Mesenchymal stem cell (in vitro differentiated cells and primary cell): Measurements from ENCODE around the gene EVA1C.
"Not testable (repeated sequence)": the region's sequence is repeated elsewhere in the genome, so short reads cannot be mapped to it uniquely, and the experiment has no call there.

ENCODE experiments used
- DNase-seq: peaks from one replicate; pipeline ENCODE4 v3.0.0-alpha.2; 2013
- H2AFZ ChIP-seq: one replicate; pipeline ENCODE4 v1.6.1; 2013; ENCODE audit warnings: low read depth, mild to moderate bottlenecking, control low read depth, inconsistent platforms, low read length, moderate library complexity
- H2AK5ac ChIP-seq: 2 replicates; pipeline ENCODE4 v1.6.1; 2013; ENCODE audit warnings: low read length, moderate library complexity, mild to moderate bottlenecking, inconsistent platforms; ENCODE audit not compliant: severe bottlenecking
- H2BK120ac ChIP-seq: one replicate; pipeline ENCODE4 v1.6.1; 2013; ENCODE audit warnings: low read depth, mild to moderate bottlenecking, inconsistent platforms, low read length, moderate library complexity
- H2BK12ac ChIP-seq, 2 experiments: one replicate each; pipeline ENCODE4 v1.6.1; 2013; ENCODE audit warnings: inconsistent platforms in 2 of 2, low read length in 2 of 2, mild to moderate bottlenecking in 2 of 2, moderate library complexity in 2 of 2, control low read depth in 1 of 2
- H2BK15ac ChIP-seq: one replicate; pipeline ENCODE4 v1.6.1; 2013; ENCODE audit warnings: mild to moderate bottlenecking, low read depth, inconsistent platforms; ENCODE audit not compliant: poor library complexity, severe bottlenecking
- H2BK5ac ChIP-seq: 2 replicates; pipeline ENCODE4 v1.6.1; 2013; ENCODE audit warnings: low read depth, mild to moderate bottlenecking, low read length, control low read depth, inconsistent platforms; ENCODE audit not compliant: poor library complexity, severe bottlenecking
- H3K14ac ChIP-seq, 2 experiments: one replicate each; pipeline ENCODE4 v1.6.1; 2013; ENCODE audit warnings: inconsistent platforms in 2 of 2, low read length in 2 of 2, control low read depth in 1 of 2, mild to moderate bottlenecking in 1 of 2, moderate library complexity in 1 of 2
- H3K18ac ChIP-seq, 2 experiments: one replicate each; pipeline ENCODE4 v1.6.1; 2013; ENCODE audit warnings: inconsistent platforms in 2 of 2, low read length in 2 of 2, control low read depth in 1 of 2, low read depth in 1 of 2, mild to moderate bottlenecking in 1 of 2
- H3K23ac ChIP-seq, 2 experiments: one replicate each; pipeline ENCODE4 v1.6.1; 2013; ENCODE audit warnings: inconsistent platforms in 2 of 2, low read length in 2 of 2, mild to moderate bottlenecking in 2 of 2, moderate library complexity in 2 of 2, control low read depth in 1 of 2
- H3K27ac ChIP-seq: 2 replicates; pipeline ENCODE4 v1.5.1; 2013; ENCODE audit warnings: mild to moderate bottlenecking, moderate library complexity, low read length, control low read depth, inconsistent platforms; ENCODE audit not compliant: poor library complexity, severe bottlenecking
- H3K27me3 ChIP-seq, 2 experiments: 2 replicates each; pipeline versions ENCODE4 v1.6.1 to v1.7.0; 2013; ENCODE audit warnings: low read length in 2 of 2, mild to moderate bottlenecking in 2 of 2, moderate library complexity in 2 of 2, control low read depth in 1 of 2, inconsistent platforms in 1 of 2; ENCODE audit not compliant: control insufficient read depth in 1 of 2, insufficient read depth in 1 of 2
- H3K36me3 ChIP-seq, 2 experiments: 2 replicates each; pipeline versions ENCODE4 v1.6.1 to v1.7.0; 2013; ENCODE audit warnings: low read length in 2 of 2, control low read depth in 1 of 2, inconsistent platforms in 1 of 2, low read depth in 1 of 2, mild to moderate bottlenecking in 1 of 2; ENCODE audit not compliant: insufficient read depth in 2 of 2, control insufficient read depth in 1 of 2
- H3K4ac ChIP-seq, 2 experiments: one replicate each; pipeline ENCODE4 v1.6.1; 2013; ENCODE audit warnings: inconsistent platforms in 2 of 2, low read length in 2 of 2, mild to moderate bottlenecking in 2 of 2, moderate library complexity in 2 of 2, control low read depth in 1 of 2, low read depth in 1 of 2
- H3K4me1 ChIP-seq: 2 replicates; pipeline ENCODE4 v1.6.1; 2013; ENCODE audit warnings: low read depth, low read length, control low read depth; ENCODE audit not compliant: control insufficient read depth, insufficient read depth
- H3K4me2 ChIP-seq: 2 replicates; pipeline ENCODE4 v1.6.1; 2013; ENCODE audit warnings: low read length, mild to moderate bottlenecking, inconsistent platforms; ENCODE audit not compliant: poor library complexity, severe bottlenecking
- H3K4me3 ChIP-seq, 2 experiments: 2 replicates each; pipeline versions ENCODE4 v1.5.1 to v1.7.0; 2013; ENCODE audit warnings: low read length in 2 of 2, mild to moderate bottlenecking in 2 of 2, control low read depth in 1 of 2, low read depth in 1 of 2; ENCODE audit not compliant: insufficient read depth in 1 of 2
- H3K79me1 ChIP-seq: replicated peaks from 2 replicates; pipeline ENCODE4 v1.6.1; 2013; ENCODE audit warnings: mild to moderate bottlenecking, control low read depth, low read length, inconsistent platforms; ENCODE audit not compliant: poor library complexity, severe bottlenecking
- H3K9ac ChIP-seq: 2 replicates; pipeline ENCODE4 v1.7.0; 2013; ENCODE audit warnings: mild to moderate bottlenecking, low read length, moderate library complexity
- H3K9me3 ChIP-seq: 2 replicates; pipeline ENCODE4 v1.7.0; 2013; ENCODE audit warnings: mild to moderate bottlenecking, low read length; ENCODE audit not compliant: control insufficient read depth
- H4K8ac ChIP-seq: one replicate; pipeline ENCODE4 v1.6.1; 2013; ENCODE audit warnings: inconsistent platforms, mild to moderate bottlenecking, low read length, moderate library complexity
- H4K91ac ChIP-seq: one replicate; pipeline ENCODE4 v1.6.1; 2013; ENCODE audit warnings: mild to moderate bottlenecking, low read length, inconsistent platforms
- WGBS: methylation state at CpG from one replicate; pipeline ENCODE4 v1.1.7; 2013; ENCODE audit warnings: mixed read lengths; 5-methylcytosine and 5-hydroxymethylcytosine counted together

EVA1C gene

GRCh38 chr21:32506411-32506965 is 94.0 kb downstream of the EVA1C start:
- H3K27me3 ChIP-seq, H3K4me3 ChIP-seq, H2BK15ac ChIP-seq, H4K91ac ChIP-seq, H2AFZ ChIP-seq, H3K4ac ChIP-seq, H3K18ac ChIP-seq, H4K8ac ChIP-seq, H2BK5ac ChIP-seq, H3K23ac ChIP-seq, H3K4me2 ChIP-seq, H3K27ac ChIP-seq, H3K9ac ChIP-seq, H2BK120ac ChIP-seq, DNase-seq, H3K79me1 ChIP-seq, H3K14ac ChIP-seq, H2BK12ac ChIP-seq, H3K4me1 ChIP-seq, H2AK5ac ChIP-seq, H3K9me3 ChIP-seq: not testable (repeated sequence)
- WGBS = 67% methylated on average over 6 of the region's 7 CpGs
- H3K36me3 ChIP-seq = peaks cover 0 to 56% of the 10 kb centered on the region in 2 experiments

- no peak overlapping the region for H2BK12ac ChIP-seq
- WGBS = 80% methylated on average over 16 of the region's 16 CpGs
- H2BK120ac ChIP-seq = no peak overlapping the region
- no peak overlapping the region for H2AFZ ChIP-seq
- H3K9me3 ChIP-seq = no peaks in the 10 kb centered on the region
- H3K27me3 ChIP-seq = no peaks in the 10 kb centered on the region
- no peaks in the 10 kb centered on the region for H3K4me1 ChIP-seq
- H3K4ac ChIP-seq = no peak overlapping the region
- H3K18ac ChIP-seq = no peak overlapping the region
- H4K8ac ChIP-seq = no peak overlapping the region
- no peak overlapping the region for H3K4me2 ChIP-seq
- no peak overlapping the region for H3K27ac ChIP-seq
- H3K4me3 ChIP-seq = no peak overlapping the region
- no peaks in the 10 kb centered on the region for H3K79me1 ChIP-seq
- no peak overlapping the region for H2BK15ac ChIP-seq
- no peak overlapping the region for H2BK5ac ChIP-seq
- H3K23ac ChIP-seq = no peak overlapping the region
- no peak overlapping the region for H3K14ac ChIP-seq
- H3K9ac ChIP-seq = no peak overlapping the region
- no peak for DNase-seq
- H3K36me3 ChIP-seq = peaks cover 0 to 61% of the 10 kb centered on the region in 2 experiments
- H4K91ac ChIP-seq = no peak overlapping the region
- H2AK5ac ChIP-seq = no peak overlapping the region
These were observed 94.9 kb downstream of the EVA1C start for GRCh38 chr21:32507342-32507919.

- H3K36me3 ChIP-seq = peaks cover 0 to 59% of the 10 kb centered on the region in 2 experiments
- H4K91ac ChIP-seq, H3K9ac ChIP-seq, H3K14ac ChIP-seq, H3K18ac ChIP-seq, H2AK5ac ChIP-seq, H2BK5ac ChIP-seq, H3K27me3 ChIP-seq, H4K8ac ChIP-seq, H3K79me1 ChIP-seq, H2BK15ac ChIP-seq, H3K9me3 ChIP-seq, DNase-seq, H3K23ac ChIP-seq, H3K4me3 ChIP-seq, H2BK120ac ChIP-seq, H3K4ac ChIP-seq, H2AFZ ChIP-seq, H3K27ac ChIP-seq, H2BK12ac ChIP-seq, H3K4me1 ChIP-seq, H3K4me2 ChIP-seq: not testable (repeated sequence)
- WGBS = 63% methylated on average over 4 of the region's 4 CpGs
These were observed 95.5 kb downstream of the EVA1C start for GRCh38 chr21:32508036-32508435.

GRCh38 chr21:32508558-32508957 is 96.1 kb downstream of the EVA1C start:
- no peak overlapping the region for H3K18ac ChIP-seq
- no peak overlapping the region for H3K4me3 ChIP-seq
- no peaks in the 10 kb centered on the region for H3K79me1 ChIP-seq
- H3K4ac ChIP-seq = no peak overlapping the region
- no peak overlapping the region for H2BK5ac ChIP-seq
- no peaks in the 10 kb centered on the region for H3K4me1 ChIP-seq
- no peak overlapping the region for H4K91ac ChIP-seq
- no peak overlapping the region for H3K27ac ChIP-seq
- no peak overlapping the region for H2BK15ac ChIP-seq
- H2BK120ac ChIP-seq = no peak overlapping the region
- H3K36me3 ChIP-seq = peaks cover 0 to 57% of the 10 kb centered on the region in 2 experiments
- no peak overlapping the region for H2AFZ ChIP-seq
- H2AK5ac ChIP-seq = no peak overlapping the region
- WGBS = 80% methylated on average over 9 of the region's 9 CpGs
- no peak overlapping the region for H3K14ac ChIP-seq
- no peaks in the 10 kb centered on the region for H3K27me3 ChIP-seq
- no peak overlapping the region for H4K8ac ChIP-seq
- H3K9me3 ChIP-seq = no peaks in the 10 kb centered on the region
- H3K9ac ChIP-seq = no peak overlapping the region
- no peak overlapping the region for H3K4me2 ChIP-seq
- DNase-seq = no peak
- no peak overlapping the region for H2BK12ac ChIP-seq
- no peak overlapping the region for H3K23ac ChIP-seq
